ENCODE data around the gene FILIP1L. TPM values are rescaled to one million over a fixed set of nuclear protein-coding genes. Genes with fewer than 3 reads are reported as not detected.

The FILIP1L gene
- total and polyA plus RNA-seq, 2 donors (not counting 1 experiment from before 2014, with no cell fraction given) = 0.32 to 0.48 TPM

- WGBS (ENCODE audit: insufficient coverage) = no CpG with 5 or more reads among the region's 1 CpG
- H3K4me1 ChIP-seq (ENCODE audit: control insufficient read depth in 2 of 2, insufficient read depth in 2 of 2, low read length in 2 of 2) = peaks cover 3 to 8% of the 10 kb centered on the region in 2 donors
- DNase-seq (no peak), ATAC-seq (ENCODE audit: low read depth) (no peak)
- H3K4me3 ChIP-seq (ENCODE audit: control extremely low read depth in 1 of 5, extremely low read depth in 1 of 5, insufficient read depth in 1 of 5, low read depth in 2 of 5, low read length in 4 of 5) = no peak overlapping the region
- CTCF ChIA-PET = no interaction called here
- Mint-ChIP-seq H3K9me3 (ENCODE audit: insufficient read depth) (no peaks in the 10 kb centered on the region), H3K27me3 (no peaks in the 10 kb centered on the region), H3K4me3 (no peak overlapping the region), H3K4me1 (peaks cover 14% of the 10 kb centered on the region), H3K27ac (no peak overlapping the region)
- H3K9me3 ChIP-seq (ENCODE audit: control extremely low read depth in 1 of 3, control insufficient read depth in 2 of 3, insufficient read depth in 1 of 3, low read length in 2 of 3) = no peaks in the 10 kb centered on the region
- no peak overlapping the region for H2AFZ ChIP-seq (ENCODE audit: insufficient read depth, low read depth, low read length, poor library complexity, severe bottlenecking)
- no peaks in the 10 kb centered on the region for H4K20me1 ChIP-seq (ENCODE audit: control insufficient read depth, insufficient read depth, low read length, poor library complexity, severe bottlenecking)
- no peaks in the 10 kb centered on the region for H3K27me3 ChIP-seq (replicated peaks in 1 of 4; ENCODE audit: control extremely low read depth in 1 of 4, control insufficient read depth in 3 of 4, insufficient read depth in 4 of 4, low read length in 3 of 4)
- no peak overlapping the region for H3K27ac ChIP-seq (ENCODE audit: low read length in 2 of 2)
- no peak overlapping the region for H3K4me2 ChIP-seq (replicated peaks; ENCODE audit: low read depth, low read length, poor library complexity, severe bottlenecking)
- TF ChIP-seq EZH2 (IDR thresholded peaks at IDR 0.05; ENCODE audit: borderline replicate concordance, insufficient read depth, low read depth, low read length, poor library complexity, severe bottlenecking) (no peak), CTCF (IDR thresholded peaks at IDR 0.05) (no peak)
- POLR2A ChIA-PET = no interaction called here
- no peaks in the 10 kb centered on the region for H3K79me2 ChIP-seq (ENCODE audit: control insufficient read depth, insufficient read depth, low read length)
- peaks cover 0 to 4% of the 10 kb centered on the region in 2 experiments for H3K36me3 ChIP-seq (replicated peaks in 1 of 2; ENCODE audit: control extremely low read depth in 1 of 2, control insufficient read depth in 1 of 2, extremely low read depth in 1 of 2, insufficient read depth in 2 of 2, low read length in 1 of 2)
- intact Hi-C loops (cut with micrococcal nuclease) = no loop called here
- no peak overlapping the region for H3K9ac ChIP-seq (ENCODE audit: low read length)
Measured at GRCh38 chr3:100081311-100081710, 33.0 kb downstream of the FILIP1L start.

- TF ChIP-seq EZH2 (IDR thresholded peaks at IDR 0.05; ENCODE audit: borderline replicate concordance, insufficient read depth, low read depth, low read length, poor library complexity, severe bottlenecking) (no peak), CTCF (IDR thresholded peaks at IDR 0.05) (no peak)
- Mint-ChIP-seq H3K4me1 (peaks cover 14% of the 10 kb centered on the region), H3K27ac (no peak overlapping the region), H3K9me3 (ENCODE audit: insufficient read depth) (no peaks in the 10 kb centered on the region), H3K4me3 (no peak overlapping the region), H3K27me3 (no peaks in the 10 kb centered on the region)
- Histone ChIP-seq H3K9me3 (ENCODE audit: control extremely low read depth in 1 of 3, control insufficient read depth in 2 of 3, insufficient read depth in 1 of 3, low read length in 2 of 3) (no peaks in the 10 kb centered on the region), H3K9ac (ENCODE audit: low read length) (no peak overlapping the region), H3K27ac (ENCODE audit: low read length in 2 of 2) (no peak overlapping the region), H3K27me3 (replicated peaks in 1 of 4; ENCODE audit: control extremely low read depth in 1 of 4, control insufficient read depth in 3 of 4, insufficient read depth in 4 of 4, low read length in 3 of 4) (no peaks in the 10 kb centered on the region), H3K36me3 (replicated peaks in 1 of 2; ENCODE audit: control extremely low read depth in 1 of 2, control insufficient read depth in 1 of 2, extremely low read depth in 1 of 2, insufficient read depth in 2 of 2, low read length in 1 of 2) (peaks cover 0 to 4% of the 10 kb centered on the region in 2 experiments), H3K79me2 (ENCODE audit: control insufficient read depth, insufficient read depth, low read length) (no peaks in the 10 kb centered on the region), H4K20me1 (ENCODE audit: control insufficient read depth, insufficient read depth, low read length, poor library complexity, severe bottlenecking) (no peaks in the 10 kb centered on the region), H2AFZ (ENCODE audit: insufficient read depth, low read depth, low read length, poor library complexity, severe bottlenecking) (no peak overlapping the region), H3K4me1 (ENCODE audit: control insufficient read depth in 2 of 2, insufficient read depth in 2 of 2, low read length in 2 of 2) (peaks cover 3 to 8% of the 10 kb centered on the region in 2 donors), H3K4me2 (replicated peaks; ENCODE audit: low read depth, low read length, poor library complexity, severe bottlenecking) (no peak overlapping the region), H3K4me3 (ENCODE audit: control extremely low read depth in 1 of 5, extremely low read depth in 1 of 5, insufficient read depth in 1 of 5, low read depth in 2 of 5, low read length in 4 of 5) (no peak overlapping the region)
- ChIA-PET POLR2A (no interaction called here), CTCF (no interaction called here)
- intact Hi-C loops (cut with micrococcal nuclease) = no loop called here
- ATAC-seq (ENCODE audit: low read depth) = no peak
- 100% methylated on average over 2 of the region's 2 CpGs for WGBS (ENCODE audit: insufficient coverage)
- no peak for DNase-seq
Measured at GRCh38 chr3:100080573-100080972, 33.7 kb downstream of the FILIP1L start.

Data from B cell (primary cell).